D721Med (cell line): Measurements from ENCODE around the gene SECTM1.

ENCODE experiments used
- DNase-seq: peaks from one replicate; pipeline ENCODE4 v3.0.0; 2011; ENCODE audit warnings: low spot score; ENCODE audit not compliant: insufficient read length
- FAIRE-seq: peaks from 2 replicates; lab custom pipeline; 2011; peaks lifted over from hg19 to GRCh38; lab: Jason Lieb, UNC
- TF ChIP-seq, protein P1 (sequence below): IDR thresholded peaks from 2 replicates; pipeline ENCODE4 v1.5.1; 2012; ENCODE audit warnings: mild to moderate bottlenecking, control low read depth; ENCODE audit not compliant: insufficient read depth; ENCODE audit errors: missing control alignments

The SECTM1 gene

DNA sequence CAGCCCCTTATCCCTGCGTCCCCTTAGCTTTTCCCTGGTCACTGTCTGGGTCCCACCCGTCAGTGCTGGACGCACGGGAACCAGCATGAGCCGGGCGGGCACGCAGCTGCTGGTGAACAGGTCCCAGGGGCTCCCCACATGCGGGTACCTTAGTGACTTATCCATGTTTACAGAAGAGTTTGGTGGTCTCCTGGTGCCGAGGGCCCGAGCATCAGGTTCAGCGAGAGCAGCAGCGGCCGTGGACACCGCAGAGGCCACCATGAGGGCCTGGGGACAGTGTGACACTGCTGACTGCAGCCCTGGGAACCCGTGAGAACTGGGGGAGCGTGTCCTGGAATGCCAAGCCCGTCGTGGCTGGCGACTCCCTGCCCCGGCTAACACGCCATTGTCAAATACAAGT is 22.7 kb downstream of the SECTM1 start:
- no peak for FAIRE-seq
- TF ChIP-seq, protein P1, sequence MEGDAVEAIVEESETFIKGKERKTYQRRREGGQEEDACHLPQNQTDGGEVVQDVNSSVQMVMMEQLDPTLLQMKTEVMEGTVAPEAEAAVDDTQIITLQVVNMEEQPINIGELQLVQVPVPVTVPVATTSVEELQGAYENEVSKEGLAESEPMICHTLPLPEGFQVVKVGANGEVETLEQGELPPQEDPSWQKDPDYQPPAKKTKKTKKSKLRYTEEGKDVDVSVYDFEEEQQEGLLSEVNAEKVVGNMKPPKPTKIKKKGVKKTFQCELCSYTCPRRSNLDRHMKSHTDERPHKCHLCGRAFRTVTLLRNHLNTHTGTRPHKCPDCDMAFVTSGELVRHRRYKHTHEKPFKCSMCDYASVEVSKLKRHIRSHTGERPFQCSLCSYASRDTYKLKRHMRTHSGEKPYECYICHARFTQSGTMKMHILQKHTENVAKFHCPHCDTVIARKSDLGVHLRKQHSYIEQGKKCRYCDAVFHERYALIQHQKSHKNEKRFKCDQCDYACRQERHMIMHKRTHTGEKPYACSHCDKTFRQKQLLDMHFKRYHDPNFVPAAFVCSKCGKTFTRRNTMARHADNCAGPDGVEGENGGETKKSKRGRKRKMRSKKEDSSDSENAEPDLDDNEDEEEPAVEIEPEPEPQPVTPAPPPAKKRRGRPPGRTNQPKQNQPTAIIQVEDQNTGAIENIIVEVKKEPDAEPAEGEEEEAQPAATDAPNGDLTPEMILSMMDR = no peak
- DNase-seq = no peak

DNA sequence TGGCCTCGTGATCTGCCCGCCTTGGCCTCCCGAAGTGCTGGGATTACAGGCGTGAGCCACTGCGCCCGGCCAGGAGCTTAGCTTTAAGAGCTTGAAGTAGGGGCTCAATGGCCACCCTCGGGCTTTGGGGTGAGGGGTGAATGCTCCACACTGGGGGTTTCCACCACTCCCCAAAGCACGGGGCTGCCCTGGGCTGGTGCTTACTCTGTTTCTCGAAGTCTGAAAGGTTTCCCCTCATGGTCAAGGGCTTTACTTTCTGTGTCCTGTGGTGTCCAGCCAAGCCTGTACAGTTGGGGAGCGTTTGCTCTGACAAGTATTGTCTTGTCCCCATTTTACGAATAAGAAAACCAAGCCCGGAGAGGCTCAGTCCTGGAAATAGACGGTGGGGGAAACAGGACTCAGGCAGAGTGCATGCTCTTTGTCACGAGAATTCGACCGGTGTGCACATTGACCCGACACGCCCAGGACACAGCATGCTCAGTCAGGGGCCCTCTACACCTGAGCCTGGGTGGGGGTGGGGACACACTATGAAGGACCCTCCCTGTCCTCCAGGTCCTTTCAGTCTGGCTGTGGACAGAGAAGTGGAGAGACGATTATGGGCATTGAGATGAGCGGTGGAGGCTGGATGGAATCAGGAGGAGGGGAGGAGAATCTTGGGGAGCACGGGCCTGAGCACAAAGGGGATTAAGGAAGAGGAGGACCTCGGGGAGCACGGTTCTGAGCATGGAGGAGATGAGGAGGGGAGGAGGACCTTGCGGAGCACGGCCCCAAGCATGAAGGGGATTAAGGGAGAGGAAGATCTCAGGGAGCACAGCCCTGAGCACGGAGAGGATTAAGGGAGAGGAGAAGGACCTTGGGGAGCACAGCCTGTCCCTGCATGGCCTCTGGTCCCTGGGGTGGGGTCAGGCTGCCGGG is 23.7 kb downstream of the SECTM1 start:
- DNase-seq = no peak
- TF ChIP-seq, protein P1 = no peak
- FAIRE-seq = no peak

DNA sequence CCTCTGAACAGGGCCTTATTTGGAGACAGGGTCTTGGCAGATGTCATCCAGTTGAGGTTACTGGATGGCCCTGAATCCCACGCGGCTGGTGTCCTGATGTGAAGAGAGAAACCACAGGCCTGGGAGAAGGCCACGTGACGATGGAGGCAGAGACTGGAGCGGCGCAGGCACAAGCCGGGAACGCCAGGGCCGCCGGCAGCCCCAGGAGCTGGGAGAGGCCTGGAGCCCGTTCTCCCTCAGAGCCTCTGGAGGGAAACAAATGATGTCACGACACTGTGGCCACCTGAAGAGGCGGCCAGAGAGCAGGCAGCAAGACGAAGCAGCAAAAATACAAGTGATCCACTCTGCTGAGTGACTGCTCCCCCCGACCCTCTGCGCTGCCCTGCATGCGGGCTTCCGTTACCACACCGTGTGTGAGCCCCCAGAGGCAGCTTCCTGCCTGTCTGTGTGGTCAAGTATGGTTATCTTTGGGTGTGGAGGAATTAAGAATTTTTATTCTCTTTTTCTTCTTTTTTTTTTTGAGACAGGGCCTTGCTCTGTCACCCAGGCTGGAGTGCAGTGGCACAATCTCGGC is 27.8 kb downstream of the SECTM1 start:
- TF ChIP-seq, protein P1 = no peak
- no peak for FAIRE-seq
- DNase-seq = no peak

DNA sequence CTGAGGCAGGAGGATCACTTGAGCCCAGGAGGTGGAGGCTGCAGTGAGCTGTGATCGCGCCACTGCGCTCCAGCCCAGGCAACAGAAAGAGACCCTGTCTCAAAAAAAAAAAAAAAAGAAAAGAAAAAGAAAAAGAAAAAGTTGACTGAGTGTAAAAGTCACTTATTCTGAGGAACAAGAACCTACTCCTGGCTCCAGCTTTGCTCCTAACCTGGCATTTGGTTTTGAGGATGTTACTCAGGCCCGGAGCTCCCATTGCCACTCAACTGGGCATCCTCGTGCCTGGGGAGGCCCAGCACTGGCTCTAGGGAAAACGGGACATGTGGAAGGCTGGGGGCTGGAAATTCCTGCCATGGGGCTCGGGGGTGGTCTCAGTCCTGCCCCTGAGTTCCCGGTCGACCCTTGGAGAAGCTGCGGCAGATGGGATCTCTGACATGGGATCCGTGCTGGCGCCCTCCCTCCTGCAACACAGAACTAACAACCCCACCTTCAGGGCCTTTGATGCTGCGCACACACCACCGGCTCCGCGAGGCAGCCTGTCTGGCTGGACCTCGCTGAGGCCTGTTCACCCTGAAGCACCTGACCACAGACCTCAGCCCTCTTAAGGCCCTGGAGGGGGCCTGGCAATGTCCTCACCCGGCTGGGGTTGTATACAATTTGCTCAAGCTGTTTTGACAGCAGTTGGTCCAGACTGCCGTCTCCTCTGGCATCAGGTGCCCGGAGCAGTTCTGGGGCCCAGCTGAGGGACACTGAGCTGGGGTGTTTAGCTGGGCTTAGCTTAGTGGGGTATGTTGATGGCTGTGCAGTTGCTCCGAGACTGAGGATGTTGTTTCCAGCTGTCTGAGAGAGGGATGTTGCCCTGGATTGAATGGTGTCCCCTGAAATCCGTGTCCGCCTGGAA is 28.5 kb downstream of the SECTM1 start:
- TF ChIP-seq, protein P1 = no peak
- DNase-seq (no peak), FAIRE-seq (no peak)

DNA sequence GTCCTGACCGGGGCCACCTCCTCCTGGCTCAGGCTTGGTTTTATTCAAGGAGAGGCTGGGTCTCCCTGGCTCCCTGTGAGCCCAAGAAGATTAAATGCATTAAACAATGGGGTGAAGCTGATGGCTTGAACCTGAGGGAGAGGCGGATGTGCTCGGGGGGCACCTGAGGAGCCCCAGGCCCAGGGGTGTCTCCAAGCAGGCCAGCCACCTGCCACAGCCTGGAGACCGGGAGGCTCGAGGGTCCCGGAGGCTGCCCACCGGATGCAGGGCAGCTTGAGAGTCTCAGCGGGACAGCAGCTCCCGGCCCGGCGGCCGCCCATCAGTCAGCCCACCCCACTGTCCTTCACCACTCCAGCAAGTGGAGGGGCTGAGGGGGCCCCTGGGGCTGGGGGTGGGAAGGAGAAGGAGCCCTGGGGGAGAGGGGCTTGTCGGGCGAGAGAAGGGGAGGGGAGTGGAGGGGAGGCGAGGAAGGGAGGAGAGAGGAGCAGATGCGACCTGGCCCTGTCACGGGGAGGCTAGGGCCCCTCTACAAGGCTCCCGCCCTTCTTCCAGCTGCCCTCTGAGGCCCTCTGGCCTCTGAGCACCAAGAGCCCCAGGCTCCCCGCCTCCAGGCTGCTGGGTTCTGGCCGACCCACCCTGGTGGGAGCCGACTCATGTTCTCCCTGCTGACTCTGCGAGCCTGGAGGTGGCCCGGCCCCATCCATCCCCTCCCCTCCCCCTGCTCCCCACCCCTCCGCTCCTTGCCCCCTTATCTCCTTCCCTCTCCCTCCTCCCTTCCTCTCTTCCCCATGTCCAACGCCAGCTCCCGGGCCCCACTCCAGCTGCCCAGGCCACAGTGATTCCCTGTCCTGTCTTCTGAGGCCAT is 29.4 kb downstream of the SECTM1 start:
- DNase-seq (no peak), FAIRE-seq (no peak)
- TF ChIP-seq, protein P1 = no peak
